PC-9 (cell line): ENCODE measurements around the gene RNF144A. TPM values are rescaled to one million over a fixed set of nuclear protein-coding genes. Genes with fewer than 3 reads are reported as not detected.

Source experiments
- BruUV-seq: library from RNA; stranded (reverse); fragments of 400-500 nt; replicated peaks from 2 replicates; lab custom pipeline; 2021; lab: Mats Ljungman, UMichigan
- CTCF ChIA-PET: fragments of 300-600 bp; sonication (Branson Sonifier 250); formaldehyde crosslinking; loops from one replicate; lab custom pipeline; 2022; ENCODE audit warnings: antibody characterized with exemption; lab: Charles Lee
- POLR2A ChIA-PET: fragments of 300-600 bp; sonication (Branson Sonifier 250); formaldehyde crosslinking; loops from one replicate; lab custom pipeline; 2022; ENCODE audit warnings: antibody characterized with exemption; ENCODE audit not compliant: unreplicated experiment; lab: Charles Lee
- DNase-seq, 2 experiments: peaks; one replicate each; pipeline versions ENCODE4 v3.0.0 to v3.0.0-alpha.2; 2015 to 2022; ENCODE audit warnings: mixed read lengths in 1 of 2
- H2AFZ ChIP-seq: fragments of 200-600 bp; sonication (generic); 2 replicates; pipeline ENCODE4 v1.8.1; 2017; ENCODE audit warnings: antibody characterized with exemption
- H3F3A ChIP-seq: fragments of 200-600 bp; sonication (generic); 2 replicates; pipeline ENCODE4 v1.8.1; 2017; ENCODE audit warnings: antibody characterized with exemption, mild to moderate bottlenecking, low read depth; ENCODE audit not compliant: insufficient read depth
- H3K27ac ChIP-seq: fragments of 200-600 bp; sonication (generic); 2 replicates; pipeline ENCODE4 v1.6.1; 2016; ENCODE audit warnings: mixed run types
- H3K27me3 ChIP-seq: fragments of 200-600 bp; sonication (generic); 2 replicates; pipeline ENCODE4 v1.6.1; 2016; ENCODE audit warnings: low read depth, mixed run types; ENCODE audit not compliant: insufficient read depth
- H3K36me3 ChIP-seq: fragments of 200-600 bp; sonication (generic); 2 replicates; pipeline ENCODE4 v1.6.1; 2016; ENCODE audit warnings: low read depth, mixed run types
- H3K4me1 ChIP-seq: fragments of 200-600 bp; sonication (generic); replicated peaks from 2 replicates; pipeline ENCODE4 v1.6.1; 2016; ENCODE audit warnings: mixed run types; ENCODE audit not compliant: insufficient read depth
- H3K4me2 ChIP-seq: fragments of 200-600 bp; sonication (generic); 2 replicates; pipeline ENCODE4 v1.6.1; 2017; ENCODE audit warnings: mixed run types
- H3K4me3 ChIP-seq: fragments of 200-600 bp; sonication (generic); 2 replicates; pipeline ENCODE4 v1.6.1; 2016; ENCODE audit warnings: mixed run types
- H3K79me2 ChIP-seq: fragments of 200-600 bp; sonication (generic); 2 replicates; pipeline ENCODE4 v1.6.1; 2017; ENCODE audit warnings: low read depth, mixed run types
- H3K9me2 ChIP-seq: fragments of 200-600 bp; sonication (generic); 2 replicates; pipeline ENCODE4 v1.8.1; 2017; ENCODE audit warnings: mild to moderate bottlenecking; ENCODE audit not compliant: insufficient read depth
- H3K9me3 ChIP-seq: fragments of 200-600 bp; sonication (generic); 2 replicates; pipeline ENCODE4 v1.8.1; 2016; ENCODE audit warnings: low read depth; ENCODE audit not compliant: insufficient read depth
- H4K20me1 ChIP-seq: fragments of 200-600 bp; sonication (generic); 2 replicates; pipeline ENCODE4 v1.8.1; 2017; ENCODE audit not compliant: insufficient read depth
- EZH2 ChIP-seq: fragments of 200-600 bp; sonication (generic); IDR thresholded peaks from 2 replicates; pipeline ENCODE4 v1.8.0; 2017; ENCODE audit warnings: antibody characterized with exemption, low read depth
- intact Hi-C: fragments of 100-400 bp; cut with micrococcal nuclease; formaldehyde crosslinking; loops from one replicate; pipeline ENCODE4 v1.10.0; 2022; ENCODE audit not compliant: unreplicated experiment
- total RNA-seq: library from RNA; stranded (reverse); gene quantifications from 2 replicates; pipeline ENCODE4 v1.2.3, GENCODE V29; 2021
- TF ChIP-seq, protein P1 (sequence below): fragments of 200-600 bp; sonication (generic); conservative IDR thresholded peaks from 2 replicates; pipeline ENCODE4 v1.6.1; 2017; ENCODE audit warnings: mixed run types, antibody characterized with exemption, mild to moderate bottlenecking, moderate library complexity

RNF144A gene
- total RNA-seq, 1 experiment from 2014 or later = 0.94 TPM

- H3K79me2 ChIP-seq = no peaks in the 10 kb centered on the region
- CTCF ChIA-PET = no interaction called here
- H3K4me1 ChIP-seq = no peaks in the 10 kb centered on the region
- intact Hi-C loops = no loop called here
- 0 out of 2 replicates have a peak, but pooled peaks cover 5% of the 10 kb centered on the region for H3K9me3 ChIP-seq
- no peaks in the 10 kb centered on the region for H3K9me2 ChIP-seq
- no peak overlapping the region for H2AFZ ChIP-seq
- H3K27ac ChIP-seq = no peak overlapping the region
- no peak overlapping the region for H3K4me2 ChIP-seq
- POLR2A ChIA-PET = no interaction called here
- no peaks in the 10 kb centered on the region for H4K20me1 ChIP-seq
- peaks cover 6% of the 10 kb centered on the region; the same call in 1 of the 2 replicates for H3F3A ChIP-seq
- H3K36me3 ChIP-seq = no peaks in the 10 kb centered on the region
- no peak overlapping the region for H3K4me3 ChIP-seq
- TF ChIP-seq, protein P1, sequence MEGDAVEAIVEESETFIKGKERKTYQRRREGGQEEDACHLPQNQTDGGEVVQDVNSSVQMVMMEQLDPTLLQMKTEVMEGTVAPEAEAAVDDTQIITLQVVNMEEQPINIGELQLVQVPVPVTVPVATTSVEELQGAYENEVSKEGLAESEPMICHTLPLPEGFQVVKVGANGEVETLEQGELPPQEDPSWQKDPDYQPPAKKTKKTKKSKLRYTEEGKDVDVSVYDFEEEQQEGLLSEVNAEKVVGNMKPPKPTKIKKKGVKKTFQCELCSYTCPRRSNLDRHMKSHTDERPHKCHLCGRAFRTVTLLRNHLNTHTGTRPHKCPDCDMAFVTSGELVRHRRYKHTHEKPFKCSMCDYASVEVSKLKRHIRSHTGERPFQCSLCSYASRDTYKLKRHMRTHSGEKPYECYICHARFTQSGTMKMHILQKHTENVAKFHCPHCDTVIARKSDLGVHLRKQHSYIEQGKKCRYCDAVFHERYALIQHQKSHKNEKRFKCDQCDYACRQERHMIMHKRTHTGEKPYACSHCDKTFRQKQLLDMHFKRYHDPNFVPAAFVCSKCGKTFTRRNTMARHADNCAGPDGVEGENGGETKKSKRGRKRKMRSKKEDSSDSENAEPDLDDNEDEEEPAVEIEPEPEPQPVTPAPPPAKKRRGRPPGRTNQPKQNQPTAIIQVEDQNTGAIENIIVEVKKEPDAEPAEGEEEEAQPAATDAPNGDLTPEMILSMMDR = no peak
- no peak for TF ChIP-seq EZH2
- peaks cover 9% of the 10 kb centered on the region; the same call in 1 of the 2 replicates for H3K27me3 ChIP-seq
- DNase-seq = no peak
- BruUV-seq = no TSS peak
Observed at GRCh38 chr2:7034303-7034702, 117.1 kb downstream of the RNF144A start.

GRCh38 chr2:7035884-7036283, 118.7 kb downstream of the RNF144A start:
- BruUV-seq = no TSS peak
- no peak for DNase-seq
- CTCF ChIA-PET = interaction anchor here (0.6 kb wide), 1 partner anchor 711 kb away, joined by 3 read pairs; no protein-coding TSS in a partner anchor
- H3K27me3 ChIP-seq = peaks cover 9% of the 10 kb centered on the region; the same call in 1 of the 2 replicates
- peaks cover 6% of the 10 kb centered on the region; the same call in 1 of the 2 replicates for H3F3A ChIP-seq
- no peaks in the 10 kb centered on the region for H3K79me2 ChIP-seq
- intact Hi-C loops = no loop called here
- TF ChIP-seq, protein P1 = no peak
- no peak for TF ChIP-seq EZH2
- H2AFZ ChIP-seq = no peak overlapping the region
- H3K4me2 ChIP-seq = no peak overlapping the region
- H3K4me1 ChIP-seq = no peaks in the 10 kb centered on the region
- no peak overlapping the region for H3K27ac ChIP-seq
- H3K4me3 ChIP-seq = no peak overlapping the region
- no peaks in the 10 kb centered on the region for H3K36me3 ChIP-seq
- POLR2A ChIA-PET = no interaction called here
- H3K9me3 ChIP-seq = 0 out of 2 replicates have a peak, but pooled peaks cover 5% of the 10 kb centered on the region
- H3K9me2 ChIP-seq = no peaks in the 10 kb centered on the region
- H4K20me1 ChIP-seq = no peaks in the 10 kb centered on the region

- H3K9me3 ChIP-seq = 0 out of 2 replicates have a peak, but pooled peaks cover 3% of the 10 kb centered on the region
- no peaks in the 10 kb centered on the region for H3K4me1 ChIP-seq
- TF ChIP-seq EZH2 = no peak
- TF ChIP-seq, protein P1 = peak; percentile 74
- ChIA-PET CTCF (no interaction called here), POLR2A (no interaction called here)
- no peaks in the 10 kb centered on the region for H3K36me3 ChIP-seq
- no peaks in the 10 kb centered on the region for H4K20me1 ChIP-seq
- H2AFZ ChIP-seq = no peak overlapping the region
- peak in 1 of 2 experiments; percentile 28 for DNase-seq
- no peaks in the 10 kb centered on the region for H3K9me2 ChIP-seq
- H3K79me2 ChIP-seq = no peaks in the 10 kb centered on the region
- peaks cover 9% of the 10 kb centered on the region; the same call in 1 of the 2 replicates for H3K27me3 ChIP-seq
- BruUV-seq = no TSS peak
- intact Hi-C loops = no loop called here
- H3F3A ChIP-seq = peaks cover 3% of the 10 kb centered on the region; the same call in 1 of the 2 replicates
- no peak overlapping the region for H3K4me2 ChIP-seq
- no peak overlapping the region for H3K27ac ChIP-seq
- H3K4me3 ChIP-seq = no peak overlapping the region
Observed at GRCh38 chr2:7037340-7038333, 120.4 kb downstream of the RNF144A start.
